Activated CD8-positive, alpha-beta T cell treated with anti-CD3 and anti-CD28 coated beads for 36 hours (primary cell): ENCODE results near the gene GLRB. TPM values are rescaled to one million over a fixed set of nuclear protein-coding genes. Genes with fewer than 3 reads are reported as not detected.

ENCODE experiments used
- ATAC-seq: fragments of 200-7000 bp; cut with Tn5 transposase; one replicate; pipeline ENCODE4 v1.10.0; 2021; ENCODE audit warnings: mild to moderate bottlenecking, moderate library complexity
- CTCF ChIA-PET: fragments of 350-600 bp; sonication (Branson Sonifier 250); formaldehyde crosslinking; loops from one replicate; lab custom pipeline; 2021; ENCODE audit warnings: antibody characterized with exemption; lab: Charles Lee
- POLR2A ChIA-PET: fragments of 350-600 bp; sonication (Branson Sonifier 250); formaldehyde crosslinking; loops from one replicate; lab custom pipeline; 2021; ENCODE audit warnings: antibody characterized with exemption; lab: Charles Lee
- DNase-seq: peaks from one replicate; pipeline ENCODE4 v3.0.0-alpha.2; 2020
- H3K27ac Mint-ChIP-seq: one replicate; pipeline ENCODE4 v1.8.0; 2021; ENCODE audit warnings: mild to moderate bottlenecking, mixed read lengths
- H3K27me3 Mint-ChIP-seq: one replicate; pipeline ENCODE4 v1.8.0; 2021; ENCODE audit warnings: mixed read lengths
- H3K36me3 Mint-ChIP-seq: one replicate; pipeline ENCODE4 v1.8.0; 2021; ENCODE audit warnings: low read depth, mixed read lengths
- H3K4me1 Mint-ChIP-seq: one replicate; pipeline ENCODE4 v1.8.0; 2021; ENCODE audit warnings: low read depth, mixed read lengths
- H3K4me3 Mint-ChIP-seq: one replicate; pipeline ENCODE4 v1.8.0; 2021; ENCODE audit warnings: mild to moderate bottlenecking, moderate library complexity, mixed read lengths
- H3K9me3 Mint-ChIP-seq: one replicate; pipeline ENCODE4 v1.8.0; 2021; ENCODE audit warnings: mixed read lengths
- intact Hi-C: fragments of 100-400 bp; cut with micrococcal nuclease; formaldehyde crosslinking; loops from one replicate; pipeline ENCODE4 v1.10.0; 2022
- total RNA-seq, 2 experiments: library from RNA; stranded (reverse); gene quantifications; one replicate each; pipeline ENCODE4 v1.2.3, GENCODE V29; 2021
- TF ChIP-seq, protein P1 (sequence below): fragments of 200-600 bp; IDR thresholded peaks from one replicate; pipeline ENCODE4 v1.8.0; 2022; ENCODE audit warnings: antibody characterized with exemption, mild to moderate bottlenecking

GLRB gene
- total RNA-seq, 2 experiments from 2014 or later: not detected

DNA sequence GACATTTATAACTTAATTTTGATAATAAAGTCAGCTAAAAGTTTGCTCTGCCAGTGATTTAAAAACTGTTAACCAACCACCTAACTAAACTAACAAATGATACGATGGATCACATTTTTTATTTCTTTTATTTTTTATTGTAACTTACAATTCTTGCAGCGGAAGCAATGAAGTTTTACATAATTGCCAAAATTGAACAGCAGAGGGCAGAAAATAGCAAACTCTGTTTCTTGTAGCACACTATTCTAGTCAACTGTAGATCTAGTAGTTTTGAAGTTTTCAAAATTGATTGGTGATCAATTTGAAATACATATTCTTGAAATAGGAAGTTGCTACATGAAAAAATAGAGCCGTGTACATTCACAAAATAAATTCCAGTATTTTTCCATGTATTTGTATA, 141.8 kb downstream of the GLRB start:
- no peak for ATAC-seq
- no peak overlapping the region for H3K27ac Mint-ChIP-seq
- intact Hi-C loops: loop anchor here (10.0 kb wide), 1 partner anchor 767 kb away; no protein-coding TSS in a partner anchor
- no peak for DNase-seq
- H3K27me3 Mint-ChIP-seq: peaks cover 24% of the 10 kb centered on the region
- no peaks in the 10 kb centered on the region for H3K4me1 Mint-ChIP-seq
- ChIA-PET CTCF (interaction anchor here (1.5 kb wide), 1 partner anchor 761 kb away, joined by 4 read pairs; no protein-coding TSS in a partner anchor), POLR2A (no interaction called here)
- H3K9me3 Mint-ChIP-seq: peaks cover 6% of the 10 kb centered on the region
- no peaks in the 10 kb centered on the region for H3K36me3 Mint-ChIP-seq
- no peak overlapping the region for H3K4me3 Mint-ChIP-seq
- TF ChIP-seq, protein P1, sequence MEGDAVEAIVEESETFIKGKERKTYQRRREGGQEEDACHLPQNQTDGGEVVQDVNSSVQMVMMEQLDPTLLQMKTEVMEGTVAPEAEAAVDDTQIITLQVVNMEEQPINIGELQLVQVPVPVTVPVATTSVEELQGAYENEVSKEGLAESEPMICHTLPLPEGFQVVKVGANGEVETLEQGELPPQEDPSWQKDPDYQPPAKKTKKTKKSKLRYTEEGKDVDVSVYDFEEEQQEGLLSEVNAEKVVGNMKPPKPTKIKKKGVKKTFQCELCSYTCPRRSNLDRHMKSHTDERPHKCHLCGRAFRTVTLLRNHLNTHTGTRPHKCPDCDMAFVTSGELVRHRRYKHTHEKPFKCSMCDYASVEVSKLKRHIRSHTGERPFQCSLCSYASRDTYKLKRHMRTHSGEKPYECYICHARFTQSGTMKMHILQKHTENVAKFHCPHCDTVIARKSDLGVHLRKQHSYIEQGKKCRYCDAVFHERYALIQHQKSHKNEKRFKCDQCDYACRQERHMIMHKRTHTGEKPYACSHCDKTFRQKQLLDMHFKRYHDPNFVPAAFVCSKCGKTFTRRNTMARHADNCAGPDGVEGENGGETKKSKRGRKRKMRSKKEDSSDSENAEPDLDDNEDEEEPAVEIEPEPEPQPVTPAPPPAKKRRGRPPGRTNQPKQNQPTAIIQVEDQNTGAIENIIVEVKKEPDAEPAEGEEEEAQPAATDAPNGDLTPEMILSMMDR: peak; percentile 37

DNA sequence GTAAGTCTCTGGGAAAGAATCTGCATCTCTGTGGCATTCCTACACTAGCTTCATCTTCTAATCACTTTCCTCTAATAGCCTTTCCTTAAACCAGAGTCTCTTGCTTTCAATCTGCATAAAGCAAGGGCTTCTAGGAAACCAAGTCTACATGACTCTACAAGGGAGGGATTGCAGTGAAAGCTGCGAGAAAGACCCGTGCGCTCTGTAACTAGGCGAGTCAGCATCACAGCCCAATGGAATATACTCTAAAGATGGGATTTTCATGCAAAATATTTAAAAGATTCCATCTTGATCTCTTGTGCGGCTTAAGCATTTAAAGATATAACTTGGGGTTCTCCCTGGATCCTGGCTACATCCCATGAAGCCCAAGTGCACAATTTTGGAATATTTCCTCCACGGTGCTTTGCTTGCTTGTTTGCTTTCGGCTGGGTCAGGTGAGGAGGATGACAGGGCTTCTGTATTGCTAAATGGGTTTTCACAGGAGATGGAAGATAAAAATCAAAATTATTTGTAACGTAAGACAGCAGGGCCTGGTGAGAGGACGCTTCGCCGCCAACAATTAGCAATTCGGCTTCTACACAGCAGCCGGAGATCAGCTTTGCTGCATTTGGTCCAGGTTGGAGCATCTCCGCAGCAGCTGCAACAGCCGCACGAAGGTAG, 143.9 kb downstream of the GLRB start:
- Mint-ChIP-seq H3K4me1 (no peaks in the 10 kb centered on the region), H3K27ac (no peak overlapping the region), H3K27me3 (peaks cover 30% of the 10 kb centered on the region), H3K9me3 (peaks cover 8% of the 10 kb centered on the region), H3K36me3 (no peaks in the 10 kb centered on the region), H3K4me3 (no peak overlapping the region)
- POLR2A ChIA-PET: no interaction called here
- intact Hi-C loops: loop anchor here (10.0 kb wide), 1 partner anchor 765 kb away; no protein-coding TSS in a partner anchor
- TF ChIP-seq, protein P1: no peak
- CTCF ChIA-PET: interaction anchor here (0.6 to 1.4 kb wide), 2 partner anchors 15 to 410 kb away, joined by 3 to 4 read pairs; no protein-coding TSS in a partner anchor
- ATAC-seq: no peak
- DNase-seq: no peak

DNA sequence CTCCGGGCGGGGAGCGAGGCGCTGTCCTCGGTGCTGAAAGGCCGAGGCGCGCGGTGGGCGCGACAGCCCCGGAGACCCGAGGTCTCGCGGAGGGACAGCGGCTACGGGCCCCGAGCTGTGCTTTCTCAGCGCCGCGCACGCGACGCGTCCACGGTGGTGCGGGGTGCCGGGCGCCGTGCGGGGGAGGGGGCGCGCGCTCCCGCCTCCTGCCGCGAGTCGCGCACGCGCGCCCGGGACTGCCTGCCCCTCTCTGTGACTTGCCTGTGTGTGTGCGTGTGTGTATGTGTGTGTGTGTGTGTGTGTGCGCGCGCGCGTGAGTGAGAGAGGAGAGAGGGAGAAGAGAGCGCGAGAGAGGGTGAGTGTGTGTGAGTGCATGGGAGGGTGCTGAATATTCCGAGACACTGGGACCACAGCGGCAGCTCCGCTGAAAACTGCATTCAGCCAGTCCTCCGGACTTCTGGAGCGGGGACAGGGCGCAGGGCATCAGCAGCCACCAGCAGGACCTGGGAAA, 144.5 kb downstream of the GLRB start, which contains the start of gene GRIA2:
TSS of gene GRIA2 (plus strand) at position 358 of the 511 bp plus-strand sequence. CDS start 315 bp downstream, outside the sequence.
- Mint-ChIP-seq H3K9me3 (peaks cover 8% of the 10 kb centered on the region), H3K4me1 (no peaks in the 10 kb centered on the region), H3K4me3 (no peak within 1 kb of the TSS), H3K27me3 (peaks cover 30% of the 10 kb centered on the region), H3K27ac (no peak within 1 kb of the TSS), H3K36me3 (no peaks in the 10 kb centered on the region)
- ATAC-seq (no peak), DNase-seq (peak; percentile 32)
- intact Hi-C loops: no loop called here
- TF ChIP-seq, protein P1: no peak
- ChIA-PET CTCF (interaction anchor here (0.6 kb wide), 1 partner anchor 411 kb away, joined by 3 read pairs; no protein-coding TSS in a partner anchor), POLR2A (no interaction called here)

DNA sequence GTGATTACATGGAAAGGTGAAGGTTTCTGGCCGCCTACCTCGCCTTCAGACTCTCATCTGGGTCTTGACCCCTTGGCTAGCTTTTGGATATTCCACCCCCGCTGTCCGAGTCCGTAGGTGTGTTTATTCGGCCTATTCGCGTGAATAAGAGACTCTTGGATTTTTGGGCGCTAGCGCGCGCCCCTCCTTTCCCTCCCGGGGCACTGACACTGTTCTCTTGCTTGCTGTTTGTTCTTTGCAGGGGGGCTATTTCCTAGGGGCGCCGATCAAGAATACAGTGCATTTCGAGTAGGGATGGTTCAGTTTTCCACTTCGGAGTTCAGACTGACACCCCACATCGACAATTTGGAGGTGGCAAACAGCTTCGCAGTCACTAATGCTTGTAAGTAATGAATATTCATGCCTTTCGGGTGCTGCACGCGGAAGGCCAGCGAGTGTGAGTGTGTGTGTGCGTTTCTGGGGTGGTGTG, 145.5 kb downstream of the GLRB start:
- no peaks in the 10 kb centered on the region for H3K36me3 Mint-ChIP-seq
- TF ChIP-seq, protein P1: no peak
- ChIA-PET POLR2A (no interaction called here), CTCF (no interaction called here)
- ATAC-seq (no peak), DNase-seq (no peak)
- intact Hi-C loops: no loop called here
- H3K4me1 Mint-ChIP-seq: no peaks in the 10 kb centered on the region
- peaks cover 30% of the 10 kb centered on the region for H3K27me3 Mint-ChIP-seq
- no peak overlapping the region for H3K27ac Mint-ChIP-seq
- H3K9me3 Mint-ChIP-seq: peaks cover 8% of the 10 kb centered on the region
- H3K4me3 Mint-ChIP-seq: no peak overlapping the region

Other genes with a start within 250 kb of the GLRB start
- gene PDGFC, start 104.4 kb upstream of the GLRB start, total RNA-seq: not detected
- not detected for gene GRIA2, start 144.6 kb downstream of the GLRB start, total RNA-seq